ENCODE data around the gene SSH3.

SSH3 gene

GRCh38 chr11:67309166-67309565 lies 5.8 kb downstream of the SSH3 start:
- DNase-seq (ENCODE audit: extremely low read depth, low read depth), result no peak
- no peak for TF ChIP-seq CTCF (IDR thresholded peaks at IDR 0.05; ENCODE audit: low read depth, low read length, missing control alignments)
- no peak overlapping the region for H3K4me3 ChIP-seq (replicated peaks; ENCODE audit: low read depth, low read length)

- TF ChIP-seq CTCF (IDR thresholded peaks at IDR 0.05; ENCODE audit: low read depth, low read length, missing control alignments), result no peak
- no peak overlapping the region for H3K4me3 ChIP-seq (replicated peaks; ENCODE audit: low read depth, low read length)
- no peak for DNase-seq (ENCODE audit: extremely low read depth, low read depth)
Measured at GRCh38 chr11:67309661-67310061, 6.3 kb downstream of the SSH3 start.

GRCh38 chr11:67310246-67311050 lies 7.1 kb downstream of the SSH3 start:
- H3K4me3 ChIP-seq (replicated peaks; ENCODE audit: low read depth, low read length), result no peak overlapping the region
- no peak for TF ChIP-seq CTCF (IDR thresholded peaks at IDR 0.05; ENCODE audit: low read depth, low read length, missing control alignments)
- no peak for DNase-seq (ENCODE audit: extremely low read depth, low read depth)

GRCh38 chr11:67311051-67311555 lies 7.8 kb downstream of the SSH3 start:
- no peak overlapping the region for H3K4me3 ChIP-seq (replicated peaks; ENCODE audit: low read depth, low read length)
- no peak for TF ChIP-seq CTCF (IDR thresholded peaks at IDR 0.05; ENCODE audit: low read depth, low read length, missing control alignments)
- DNase-seq (ENCODE audit: extremely low read depth, low read depth), result no peak

- no peak for DNase-seq (ENCODE audit: extremely low read depth, low read depth)
- no peak for TF ChIP-seq CTCF (IDR thresholded peaks at IDR 0.05; ENCODE audit: low read depth, low read length, missing control alignments)
- H3K4me3 ChIP-seq (replicated peaks; ENCODE audit: low read depth, low read length), result no peak overlapping the region
Measured at GRCh38 chr11:67311556-67312082, 8.3 kb downstream of the SSH3 start.

GRCh38 chr11:67312187-67313021 lies 9.1 kb downstream of the SSH3 start:
- DNase-seq (ENCODE audit: extremely low read depth, low read depth), result no peak
- H3K4me3 ChIP-seq (replicated peaks; ENCODE audit: low read depth, low read length), result no peak overlapping the region
- no peak for TF ChIP-seq CTCF (IDR thresholded peaks at IDR 0.05; ENCODE audit: low read depth, low read length, missing control alignments)
